Measurements from ENCODE around the gene RPS24.

The RPS24 gene

GRCh38 chr10:78042752-78043104, 9.1 kb downstream of the RPS24 start:
- TF ChIP-seq CTCF (IDR thresholded peaks at IDR 0.05; ENCODE audit: control insufficient read depth, extremely low read depth, insufficient read depth): no peak
- no peak for DNase-seq (ENCODE audit: low read depth)
- H3K4me3 ChIP-seq (ENCODE audit: low read depth, low read length): no peak overlapping the region

- no peak for TF ChIP-seq CTCF (IDR thresholded peaks at IDR 0.05; ENCODE audit: control insufficient read depth, extremely low read depth, insufficient read depth)
- no peak for DNase-seq (ENCODE audit: low read depth)
- no peak overlapping the region for H3K4me3 ChIP-seq (ENCODE audit: low read depth, low read length)
Observed at GRCh38 chr10:78044179-78044578, 10.5 kb downstream of the RPS24 start.

- H3K4me3 ChIP-seq (ENCODE audit: low read depth, low read length): no peak overlapping the region
- no peak for TF ChIP-seq CTCF (IDR thresholded peaks at IDR 0.05; ENCODE audit: control insufficient read depth, extremely low read depth, insufficient read depth)
Observed at GRCh38 chr10:78044699-78045098, 11.0 kb downstream of the RPS24 start.

GRCh38 chr10:78045237-78045636, 11.6 kb downstream of the RPS24 start:
- no peak for TF ChIP-seq CTCF (IDR thresholded peaks at IDR 0.05; ENCODE audit: control insufficient read depth, extremely low read depth, insufficient read depth)
- no peak overlapping the region for H3K4me3 ChIP-seq (ENCODE audit: low read depth, low read length)
- no peak for DNase-seq (ENCODE audit: low read depth)

More at GRCh38 chr10:78044699-78045098, 11.0 kb downstream of the RPS24 start:
- no peak for DNase-seq (ENCODE audit: low read depth)

GRCh38 chr10:78045856-78046255, 12.2 kb downstream of the RPS24 start:
- DNase-seq (ENCODE audit: low read depth): no peak
- H3K4me3 ChIP-seq (ENCODE audit: low read depth, low read length): no peak overlapping the region
- no peak for TF ChIP-seq CTCF (IDR thresholded peaks at IDR 0.05; ENCODE audit: control insufficient read depth, extremely low read depth, insufficient read depth)

- TF ChIP-seq CTCF (IDR thresholded peaks at IDR 0.05; ENCODE audit: control insufficient read depth, extremely low read depth, insufficient read depth): no peak
- no peak overlapping the region for H3K4me3 ChIP-seq (ENCODE audit: low read depth, low read length)
- no peak for DNase-seq (ENCODE audit: low read depth)
Observed at GRCh38 chr10:78046711-78047269, 13.1 kb downstream of the RPS24 start.

GRCh38 chr10:78047314-78047891, 13.7 kb downstream of the RPS24 start:
- DNase-seq (ENCODE audit: low read depth): peak; percentile 73
- H3K4me3 ChIP-seq (ENCODE audit: low read depth, low read length): no peak overlapping the region
- TF ChIP-seq CTCF (IDR thresholded peaks at IDR 0.05; ENCODE audit: control insufficient read depth, extremely low read depth, insufficient read depth): peak; percentile 98

Data from LNCaP clone FGC (cell line).